Sigmoid colon (tissue), 4 donors: ENCODE results near the gene MAX.

Experiments used
- EP300 ChIP-seq, 4 donors: sonication (generic); formaldehyde crosslinking; IDR thresholded peaks; one replicate each; pipeline ENCODE4 v1.6.1; 2017; ENCODE audit warnings: antibody characterized with exemption in 4 of 4
- POLR2A ChIP-seq, 2 donors: fragments of 450-650 bp; IDR thresholded peaks; one replicate each; pipeline ENCODE4 v1.6.1; 2016; ENCODE audit warnings: antibody characterized with exemption in 2 of 2, mild to moderate bottlenecking in 2 of 2, moderate library complexity in 2 of 2
- POLR2AphosphoS5 ChIP-seq, 4 donors: sonication (generic); formaldehyde crosslinking; IDR thresholded peaks; one replicate each; pipeline ENCODE4 v1.6.1; 2017; ENCODE audit warnings: antibody characterized with exemption in 4 of 4
- TF ChIP-seq, protein P1 (sequence below), 4 experiments: fragments of 450-650 bp in 3 of 4; fragments of 200-600 bp in 1 of 4; IDR thresholded peaks; one replicate each; pipeline ENCODE4 v1.5.1; 2016 to 2019; ENCODE audit warnings: antibody characterized with exemption in 4 of 4, mild to moderate bottlenecking in 3 of 4, moderate library complexity in 2 of 4

GRCh38 chr14:65052832-65053231 lies 49.5 kb downstream of the MAX start:
- TF ChIP-seq POLR2AphosphoS5 (IDR thresholded peaks at IDR 0.05) (no peak), EP300 (IDR thresholded peaks at IDR 0.05) (no peak), POLR2A (IDR thresholded peaks at IDR 0.05) (no peak)
- TF ChIP-seq, protein P1, sequence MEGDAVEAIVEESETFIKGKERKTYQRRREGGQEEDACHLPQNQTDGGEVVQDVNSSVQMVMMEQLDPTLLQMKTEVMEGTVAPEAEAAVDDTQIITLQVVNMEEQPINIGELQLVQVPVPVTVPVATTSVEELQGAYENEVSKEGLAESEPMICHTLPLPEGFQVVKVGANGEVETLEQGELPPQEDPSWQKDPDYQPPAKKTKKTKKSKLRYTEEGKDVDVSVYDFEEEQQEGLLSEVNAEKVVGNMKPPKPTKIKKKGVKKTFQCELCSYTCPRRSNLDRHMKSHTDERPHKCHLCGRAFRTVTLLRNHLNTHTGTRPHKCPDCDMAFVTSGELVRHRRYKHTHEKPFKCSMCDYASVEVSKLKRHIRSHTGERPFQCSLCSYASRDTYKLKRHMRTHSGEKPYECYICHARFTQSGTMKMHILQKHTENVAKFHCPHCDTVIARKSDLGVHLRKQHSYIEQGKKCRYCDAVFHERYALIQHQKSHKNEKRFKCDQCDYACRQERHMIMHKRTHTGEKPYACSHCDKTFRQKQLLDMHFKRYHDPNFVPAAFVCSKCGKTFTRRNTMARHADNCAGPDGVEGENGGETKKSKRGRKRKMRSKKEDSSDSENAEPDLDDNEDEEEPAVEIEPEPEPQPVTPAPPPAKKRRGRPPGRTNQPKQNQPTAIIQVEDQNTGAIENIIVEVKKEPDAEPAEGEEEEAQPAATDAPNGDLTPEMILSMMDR (IDR thresholded peaks at IDR 0.05): no peak
